PC-9 (cell line): ENCODE results near the gene C10orf53. TPM values are rescaled to one million over a fixed set of nuclear protein-coding genes. Genes with fewer than 3 reads are reported as not detected.

Source experiments
- BruUV-seq: library from RNA; stranded (reverse); fragments of 400-500 nt; replicated peaks from 2 replicates; lab custom pipeline; 2021; lab: Mats Ljungman, UMichigan
- CTCF ChIA-PET: fragments of 300-600 bp; sonication (Branson Sonifier 250); formaldehyde crosslinking; loops from one replicate; lab custom pipeline; 2022; ENCODE audit warnings: antibody characterized with exemption; lab: Charles Lee
- POLR2A ChIA-PET: fragments of 300-600 bp; sonication (Branson Sonifier 250); formaldehyde crosslinking; loops from one replicate; lab custom pipeline; 2022; ENCODE audit warnings: antibody characterized with exemption; ENCODE audit not compliant: unreplicated experiment; lab: Charles Lee
- DNase-seq, 2 experiments: peaks; one replicate each; pipeline versions ENCODE4 v3.0.0 to v3.0.0-alpha.2; 2015 to 2022; ENCODE audit warnings: mixed read lengths in 1 of 2
- H2AFZ ChIP-seq: fragments of 200-600 bp; sonication (generic); 2 replicates; pipeline ENCODE4 v1.8.1; 2017; ENCODE audit warnings: antibody characterized with exemption
- H3F3A ChIP-seq: fragments of 200-600 bp; sonication (generic); 2 replicates; pipeline ENCODE4 v1.8.1; 2017; ENCODE audit warnings: antibody characterized with exemption, mild to moderate bottlenecking, low read depth; ENCODE audit not compliant: insufficient read depth
- H3K27ac ChIP-seq: fragments of 200-600 bp; sonication (generic); 2 replicates; pipeline ENCODE4 v1.6.1; 2016; ENCODE audit warnings: mixed run types
- H3K27me3 ChIP-seq: fragments of 200-600 bp; sonication (generic); 2 replicates; pipeline ENCODE4 v1.6.1; 2016; ENCODE audit warnings: low read depth, mixed run types; ENCODE audit not compliant: insufficient read depth
- H3K36me3 ChIP-seq: fragments of 200-600 bp; sonication (generic); 2 replicates; pipeline ENCODE4 v1.6.1; 2016; ENCODE audit warnings: low read depth, mixed run types
- H3K4me1 ChIP-seq: fragments of 200-600 bp; sonication (generic); replicated peaks from 2 replicates; pipeline ENCODE4 v1.6.1; 2016; ENCODE audit warnings: mixed run types; ENCODE audit not compliant: insufficient read depth
- H3K4me2 ChIP-seq: fragments of 200-600 bp; sonication (generic); 2 replicates; pipeline ENCODE4 v1.6.1; 2017; ENCODE audit warnings: mixed run types
- H3K4me3 ChIP-seq: fragments of 200-600 bp; sonication (generic); 2 replicates; pipeline ENCODE4 v1.6.1; 2016; ENCODE audit warnings: mixed run types
- H3K79me2 ChIP-seq: fragments of 200-600 bp; sonication (generic); 2 replicates; pipeline ENCODE4 v1.6.1; 2017; ENCODE audit warnings: low read depth, mixed run types
- H3K9me2 ChIP-seq: fragments of 200-600 bp; sonication (generic); 2 replicates; pipeline ENCODE4 v1.8.1; 2017; ENCODE audit warnings: mild to moderate bottlenecking; ENCODE audit not compliant: insufficient read depth
- H3K9me3 ChIP-seq: fragments of 200-600 bp; sonication (generic); 2 replicates; pipeline ENCODE4 v1.8.1; 2016; ENCODE audit warnings: low read depth; ENCODE audit not compliant: insufficient read depth
- H4K20me1 ChIP-seq: fragments of 200-600 bp; sonication (generic); 2 replicates; pipeline ENCODE4 v1.8.1; 2017; ENCODE audit not compliant: insufficient read depth
- EZH2 ChIP-seq: fragments of 200-600 bp; sonication (generic); IDR thresholded peaks from 2 replicates; pipeline ENCODE4 v1.8.0; 2017; ENCODE audit warnings: antibody characterized with exemption, low read depth
- intact Hi-C: fragments of 100-400 bp; cut with micrococcal nuclease; formaldehyde crosslinking; loops from one replicate; pipeline ENCODE4 v1.10.0; 2022; ENCODE audit not compliant: unreplicated experiment
- total RNA-seq: library from RNA; stranded (reverse); gene quantifications from 2 replicates; pipeline ENCODE4 v1.2.3, GENCODE V29; 2021
- TF ChIP-seq, protein P1 (sequence below): fragments of 200-600 bp; sonication (generic); conservative IDR thresholded peaks from 2 replicates; pipeline ENCODE4 v1.6.1; 2017; ENCODE audit warnings: mixed run types, antibody characterized with exemption, mild to moderate bottlenecking, moderate library complexity

Gene C10orf53
- total RNA-seq, 1 experiment from 2014 or later: not detected

- Histone ChIP-seq H3F3A (no peaks in the 10 kb centered on the region), H3K9me2 (peaks cover 5% of the 10 kb centered on the region; the same call in 1 of the 2 replicates), H3K4me1 (no peaks in the 10 kb centered on the region), H4K20me1 (no peaks in the 10 kb centered on the region), H3K27ac (no peak overlapping the region), H3K4me3 (no peak overlapping the region), H2AFZ (no peak overlapping the region), H3K4me2 (no peak overlapping the region), H3K9me3 (no peaks in the 10 kb centered on the region), H3K27me3 (peaks cover 30% of the 10 kb centered on the region), H3K36me3 (no peaks in the 10 kb centered on the region), H3K79me2 (no peaks in the 10 kb centered on the region)
- TF ChIP-seq EZH2: no peak
- TF ChIP-seq, protein P1, sequence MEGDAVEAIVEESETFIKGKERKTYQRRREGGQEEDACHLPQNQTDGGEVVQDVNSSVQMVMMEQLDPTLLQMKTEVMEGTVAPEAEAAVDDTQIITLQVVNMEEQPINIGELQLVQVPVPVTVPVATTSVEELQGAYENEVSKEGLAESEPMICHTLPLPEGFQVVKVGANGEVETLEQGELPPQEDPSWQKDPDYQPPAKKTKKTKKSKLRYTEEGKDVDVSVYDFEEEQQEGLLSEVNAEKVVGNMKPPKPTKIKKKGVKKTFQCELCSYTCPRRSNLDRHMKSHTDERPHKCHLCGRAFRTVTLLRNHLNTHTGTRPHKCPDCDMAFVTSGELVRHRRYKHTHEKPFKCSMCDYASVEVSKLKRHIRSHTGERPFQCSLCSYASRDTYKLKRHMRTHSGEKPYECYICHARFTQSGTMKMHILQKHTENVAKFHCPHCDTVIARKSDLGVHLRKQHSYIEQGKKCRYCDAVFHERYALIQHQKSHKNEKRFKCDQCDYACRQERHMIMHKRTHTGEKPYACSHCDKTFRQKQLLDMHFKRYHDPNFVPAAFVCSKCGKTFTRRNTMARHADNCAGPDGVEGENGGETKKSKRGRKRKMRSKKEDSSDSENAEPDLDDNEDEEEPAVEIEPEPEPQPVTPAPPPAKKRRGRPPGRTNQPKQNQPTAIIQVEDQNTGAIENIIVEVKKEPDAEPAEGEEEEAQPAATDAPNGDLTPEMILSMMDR: no peak
- POLR2A ChIA-PET: no interaction called here
- CTCF ChIA-PET: interaction anchor here (0.6 kb wide), 1 partner anchor 257 kb away, joined by 5 read pairs; no protein-coding TSS in a partner anchor
- BruUV-seq: no TSS peak
- intact Hi-C loops: no loop called here
- DNase-seq: no peak
Measured at GRCh38 chr10:49707585-49707984, 28.1 kb downstream of the C10orf53 start.

GRCh38 chr10:49709934-49710333, 30.5 kb downstream of the C10orf53 start:
- H3F3A ChIP-seq: no peaks in the 10 kb centered on the region
- intact Hi-C loops: no loop called here
- H3K4me2 ChIP-seq: no peak overlapping the region
- ChIA-PET POLR2A (no interaction called here), CTCF (no interaction called here)
- no peaks in the 10 kb centered on the region for H3K9me3 ChIP-seq
- no peaks in the 10 kb centered on the region for H3K36me3 ChIP-seq
- peaks cover 5% of the 10 kb centered on the region; the same call in 1 of the 2 replicates for H3K9me2 ChIP-seq
- H3K4me1 ChIP-seq: no peaks in the 10 kb centered on the region
- BruUV-seq: no TSS peak
- TF ChIP-seq, protein P1: no peak
- no peak for TF ChIP-seq EZH2
- H3K27ac ChIP-seq: no peak overlapping the region
- DNase-seq: no peak
- no peaks in the 10 kb centered on the region for H3K79me2 ChIP-seq
- no peak overlapping the region for H2AFZ ChIP-seq
- H3K4me3 ChIP-seq: no peak overlapping the region
- peaks cover 28% of the 10 kb centered on the region for H3K27me3 ChIP-seq
- H4K20me1 ChIP-seq: no peaks in the 10 kb centered on the region

DNA sequence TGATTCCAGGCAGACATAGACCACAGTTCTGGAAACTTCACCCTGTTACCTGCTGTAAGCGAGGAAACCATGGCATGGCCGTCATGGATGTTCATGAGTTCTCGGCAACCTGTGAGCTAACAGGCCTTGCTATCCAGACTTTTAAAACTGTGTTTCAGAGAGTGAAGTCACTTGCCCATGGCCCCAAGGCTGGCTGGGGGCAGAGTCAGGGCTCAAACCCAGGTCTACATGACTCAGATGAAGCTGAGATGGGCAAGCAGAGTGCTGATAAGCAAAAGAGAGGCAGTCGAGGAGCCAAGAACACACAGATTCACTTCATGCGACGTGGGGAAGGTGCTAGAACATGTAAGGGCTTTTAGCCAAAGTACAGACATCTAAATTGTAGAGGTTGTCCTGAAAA, 31.5 kb downstream of the C10orf53 start:
- ChIA-PET POLR2A (no interaction called here), CTCF (interaction anchor here (0.6 kb wide), 1 partner anchor 786 kb away, joined by 3 read pairs; no protein-coding TSS in a partner anchor)
- H3K27me3 ChIP-seq: peaks cover 29% of the 10 kb centered on the region

More for the DNA sequence above, 31.5 kb downstream of the C10orf53 start:
- intact Hi-C loops: no loop called here
- Histone ChIP-seq H3K9me2 (no peaks in the 10 kb centered on the region), H3K4me2 (no peak overlapping the region), H3K4me1 (no peaks in the 10 kb centered on the region), H3K27ac (no peak overlapping the region), H3K79me2 (no peaks in the 10 kb centered on the region), H3F3A (no peaks in the 10 kb centered on the region), H2AFZ (no peak overlapping the region), H4K20me1 (no peaks in the 10 kb centered on the region), H3K9me3 (no peaks in the 10 kb centered on the region), H3K4me3 (no peak overlapping the region), H3K36me3 (no peaks in the 10 kb centered on the region)
- BruUV-seq: no TSS peak
- no peak for DNase-seq
- TF ChIP-seq, protein P1: no peak
- TF ChIP-seq EZH2: no peak
